Mammary epithelial cell (primary cell): ENCODE data around the gene CHN2.

Experiments used
- EZH2 ChIP-seq: IDR thresholded peaks from 2 replicates; pipeline ENCODE4 v1.6.1; 2012; ENCODE audit warnings: low read length, inconsistent platforms, borderline replicate concordance
- TF ChIP-seq, protein P1 (sequence below), 2 donors: IDR thresholded peaks in 1 of 2; conservative IDR thresholded peaks in 1 of 2; 2 replicates each; pipeline ENCODE4 v1.5.1; 2011 to 2012; ENCODE audit warnings: inconsistent platforms in 2 of 2, low read length in 2 of 2, mild to moderate bottlenecking in 2 of 2, control low read depth in 1 of 2, low read depth in 1 of 2; ENCODE audit not compliant: insufficient read depth in 1 of 2; ENCODE audit errors: extremely low read depth in 1 of 2

DNA sequence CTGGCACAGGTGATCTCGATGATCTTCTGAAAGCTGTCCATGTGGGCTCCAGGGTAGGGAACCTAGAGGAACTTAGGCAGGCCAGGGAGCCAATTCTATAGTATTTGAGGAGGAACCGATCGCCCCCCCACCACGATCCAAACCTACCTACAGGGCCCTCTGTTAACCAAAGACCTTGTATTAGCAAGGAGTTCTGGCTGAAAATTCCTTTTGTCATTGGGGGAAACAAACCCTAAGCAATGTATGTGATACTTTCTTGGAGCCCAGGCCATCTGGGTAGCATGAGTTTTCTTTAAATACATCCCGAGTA is 62.1 kb downstream of the CHN2 start:
- TF ChIP-seq, protein P1, sequence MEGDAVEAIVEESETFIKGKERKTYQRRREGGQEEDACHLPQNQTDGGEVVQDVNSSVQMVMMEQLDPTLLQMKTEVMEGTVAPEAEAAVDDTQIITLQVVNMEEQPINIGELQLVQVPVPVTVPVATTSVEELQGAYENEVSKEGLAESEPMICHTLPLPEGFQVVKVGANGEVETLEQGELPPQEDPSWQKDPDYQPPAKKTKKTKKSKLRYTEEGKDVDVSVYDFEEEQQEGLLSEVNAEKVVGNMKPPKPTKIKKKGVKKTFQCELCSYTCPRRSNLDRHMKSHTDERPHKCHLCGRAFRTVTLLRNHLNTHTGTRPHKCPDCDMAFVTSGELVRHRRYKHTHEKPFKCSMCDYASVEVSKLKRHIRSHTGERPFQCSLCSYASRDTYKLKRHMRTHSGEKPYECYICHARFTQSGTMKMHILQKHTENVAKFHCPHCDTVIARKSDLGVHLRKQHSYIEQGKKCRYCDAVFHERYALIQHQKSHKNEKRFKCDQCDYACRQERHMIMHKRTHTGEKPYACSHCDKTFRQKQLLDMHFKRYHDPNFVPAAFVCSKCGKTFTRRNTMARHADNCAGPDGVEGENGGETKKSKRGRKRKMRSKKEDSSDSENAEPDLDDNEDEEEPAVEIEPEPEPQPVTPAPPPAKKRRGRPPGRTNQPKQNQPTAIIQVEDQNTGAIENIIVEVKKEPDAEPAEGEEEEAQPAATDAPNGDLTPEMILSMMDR (conservative IDR thresholded peaks at IDR 0.05 in 1 of 2, IDR thresholded peaks at IDR 0.05 in 1 of 2; ENCODE audit: extremely low read depth in 1 of 2, insufficient read depth in 1 of 2, low read depth in 1 of 2, low read length in 2 of 2) = no peak
- no peak for TF ChIP-seq EZH2
